HUES48 (cell line): ENCODE results near the gene MFSD6.

Source experiments
- H3K27ac ChIP-seq: one replicate; pipeline ENCODE4 v1.7.0; 2013; ENCODE audit warnings: low read depth, low read length, inconsistent platforms
- H3K27me3 ChIP-seq: 2 replicates; pipeline ENCODE4 v1.6.1; 2013; ENCODE audit warnings: mild to moderate bottlenecking, low read length; ENCODE audit not compliant: control insufficient read depth, insufficient read depth
- H3K36me3 ChIP-seq: 2 replicates; pipeline ENCODE4 v1.6.1; 2013; ENCODE audit warnings: low read length; ENCODE audit not compliant: control insufficient read depth, insufficient read depth
- H3K4me1 ChIP-seq: 2 replicates; pipeline ENCODE4 v1.6.1; 2013; ENCODE audit warnings: mild to moderate bottlenecking, low read length; ENCODE audit not compliant: control insufficient read depth, insufficient read depth
- H3K4me3 ChIP-seq: 2 replicates; pipeline ENCODE4 v1.5.1; 2013; ENCODE audit warnings: mild to moderate bottlenecking, low read depth, low read length
- H3K9ac ChIP-seq: 2 replicates; pipeline ENCODE4 v1.6.1; 2013; ENCODE audit warnings: mild to moderate bottlenecking, low read depth, low read length, moderate library complexity
- H3K9me3 ChIP-seq: 2 replicates; pipeline ENCODE4 v1.6.1; 2013; ENCODE audit warnings: low read length; ENCODE audit not compliant: control insufficient read depth, insufficient read depth

Gene MFSD6

GRCh38 chr2:190440113-190440512 lies 32.0 kb downstream of the MFSD6 start:
- no peak overlapping the region for H3K27ac ChIP-seq
- H3K36me3 ChIP-seq = no peaks in the 10 kb centered on the region
- H3K27me3 ChIP-seq = no peaks in the 10 kb centered on the region
- H3K9me3 ChIP-seq = no peaks in the 10 kb centered on the region
- 0 out of 2 replicates have a peak, but pooled peaks cover 3% of the 10 kb centered on the region for H3K4me1 ChIP-seq
- H3K9ac ChIP-seq = no peak overlapping the region
- no peak overlapping the region for H3K4me3 ChIP-seq

DNA sequence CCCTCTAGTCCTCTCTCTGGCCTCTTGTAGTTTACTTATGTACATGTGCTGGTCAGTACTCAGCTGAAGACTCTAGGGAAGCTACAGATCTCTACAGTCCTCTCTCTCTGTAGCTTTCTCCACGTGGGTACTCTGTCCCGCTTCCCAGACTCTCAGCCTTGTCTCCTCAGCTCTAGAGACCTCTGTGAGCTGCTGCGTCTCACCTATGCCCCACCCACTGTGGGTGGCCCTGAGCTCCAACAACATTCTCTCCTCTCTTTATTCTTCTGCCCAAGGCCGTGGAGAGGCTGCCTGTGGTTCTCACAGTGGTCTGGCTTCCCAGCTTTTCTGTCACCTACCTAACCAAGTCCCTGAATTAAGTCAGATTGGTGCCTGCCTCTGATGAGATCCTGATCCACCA lies 33.4 kb downstream of the MFSD6 start:
- no peak overlapping the region for H3K9ac ChIP-seq
- 0 out of 2 replicates have a peak, but pooled peaks cover 3% of the 10 kb centered on the region for H3K4me1 ChIP-seq
- H3K27me3 ChIP-seq = no peaks in the 10 kb centered on the region
- no peaks in the 10 kb centered on the region for H3K9me3 ChIP-seq
- H3K4me3 ChIP-seq = no peak overlapping the region
- no peaks in the 10 kb centered on the region for H3K36me3 ChIP-seq
- H3K27ac ChIP-seq = no peak overlapping the region

DNA sequence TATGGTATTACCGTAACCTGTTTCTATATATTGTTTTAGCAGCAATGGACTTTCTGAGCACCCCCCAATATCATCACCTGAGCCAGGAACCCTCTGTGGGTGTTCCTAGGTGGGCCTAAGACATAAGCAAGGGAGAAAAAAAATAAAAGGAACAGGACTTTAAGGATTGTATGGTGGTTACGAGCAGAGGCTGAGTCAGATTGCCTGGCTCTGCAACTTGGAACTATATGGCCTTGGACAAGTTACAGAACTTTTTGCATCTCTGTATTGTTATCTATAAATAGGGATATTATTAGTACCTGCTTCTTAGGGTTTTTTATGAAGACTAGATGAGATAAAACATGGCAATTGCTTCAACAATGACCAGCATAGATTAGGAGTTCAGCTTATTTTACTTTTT lies 34.9 kb downstream of the MFSD6 start:
- H3K4me3 ChIP-seq = no peak overlapping the region
- H3K9ac ChIP-seq = no peak overlapping the region
- no peaks in the 10 kb centered on the region for H3K27me3 ChIP-seq
- H3K27ac ChIP-seq = no peak overlapping the region
- H3K9me3 ChIP-seq = no peaks in the 10 kb centered on the region
- 0 out of 2 replicates have a peak, but pooled peaks cover 3% of the 10 kb centered on the region for H3K4me1 ChIP-seq
- no peaks in the 10 kb centered on the region for H3K36me3 ChIP-seq

GRCh38 chr2:190443778-190444481 lies 35.8 kb downstream of the MFSD6 start:
- no peaks in the 10 kb centered on the region for H3K9me3 ChIP-seq
- H3K4me1 ChIP-seq = 0 out of 2 replicates have a peak, but pooled peaks cover 3% of the 10 kb centered on the region
- H3K27me3 ChIP-seq = no peaks in the 10 kb centered on the region
- H3K4me3 ChIP-seq = no peak overlapping the region
- no peak overlapping the region for H3K9ac ChIP-seq
- H3K36me3 ChIP-seq = no peaks in the 10 kb centered on the region
- no peak overlapping the region for H3K27ac ChIP-seq

DNA sequence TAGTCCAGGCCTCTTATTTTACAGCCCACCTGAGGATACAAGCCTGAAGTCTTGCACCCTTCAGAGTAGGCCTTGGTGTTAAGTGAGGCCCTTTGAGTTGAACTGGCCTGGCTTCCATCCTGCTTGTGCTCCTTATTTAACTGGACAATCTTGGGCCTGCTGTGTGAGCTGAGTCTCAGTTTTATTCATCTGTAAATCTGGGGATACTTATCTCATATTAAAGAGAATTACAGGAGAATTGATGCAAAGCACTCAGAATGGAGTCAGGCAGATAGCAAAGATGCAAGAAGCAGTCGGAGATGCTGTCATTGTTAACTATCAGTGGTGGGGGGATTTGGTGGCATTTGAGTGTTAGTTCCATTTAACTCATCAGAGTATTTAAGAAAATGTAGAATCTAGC lies 36.8 kb downstream of the MFSD6 start:
- Histone ChIP-seq H3K9ac (no peak overlapping the region), H3K27me3 (no peaks in the 10 kb centered on the region), H3K4me1 (0 out of 2 replicates have a peak, but pooled peaks cover 3% of the 10 kb centered on the region), H3K36me3 (no peaks in the 10 kb centered on the region), H3K9me3 (no peaks in the 10 kb centered on the region), H3K27ac (no peak overlapping the region), H3K4me3 (no peak overlapping the region)

- Histone ChIP-seq H3K36me3 (no peaks in the 10 kb centered on the region), H3K4me1 (0 out of 2 replicates have a peak, but pooled peaks cover 3% of the 10 kb centered on the region), H3K27me3 (no peaks in the 10 kb centered on the region), H3K9me3 (no peaks in the 10 kb centered on the region), H3K27ac (no peak overlapping the region), H3K4me3 (no peak overlapping the region), H3K9ac (no peak overlapping the region)
These were observed 38.0 kb downstream of the MFSD6 start for GRCh38 chr2:190446193-190446592.

DNA sequence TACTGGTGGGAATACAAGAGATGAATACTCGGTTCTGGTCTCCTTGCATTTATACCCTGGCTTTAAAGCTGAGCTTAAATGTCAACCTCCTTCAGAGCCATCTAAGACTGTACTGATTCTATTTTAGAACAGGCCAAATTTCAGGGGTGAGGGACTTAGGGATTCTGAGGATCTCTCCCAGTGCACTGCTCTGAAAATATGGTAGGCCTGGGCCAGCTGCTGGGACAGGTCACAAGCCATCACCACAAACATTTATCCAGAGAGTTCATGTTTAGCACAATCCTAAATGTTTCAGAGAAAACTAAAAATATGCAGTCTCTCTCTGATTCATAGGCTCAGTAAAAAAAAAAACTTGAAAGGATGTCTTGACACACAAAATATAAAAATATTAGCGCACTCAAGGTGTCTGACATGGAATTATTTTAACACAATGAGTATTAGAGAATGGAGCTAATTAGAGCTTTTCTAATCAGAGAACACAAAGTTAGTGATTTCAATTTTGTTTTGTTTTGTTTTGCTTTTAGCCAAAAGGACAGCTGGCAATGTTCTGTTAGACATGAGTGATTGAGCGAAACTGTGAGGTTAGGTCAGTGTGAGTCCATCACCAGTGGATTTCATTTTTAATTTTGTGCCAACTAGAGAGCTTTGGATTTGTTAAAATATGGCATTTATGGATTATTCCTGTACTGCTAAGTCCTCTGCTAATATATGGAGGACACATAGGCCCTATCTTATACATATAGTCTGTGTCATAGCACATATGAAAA lies 38.8 kb downstream of the MFSD6 start:
- H3K27ac ChIP-seq = no peak overlapping the region
- no peaks in the 10 kb centered on the region for H3K27me3 ChIP-seq
- H3K9ac ChIP-seq = no peak overlapping the region
- no peaks in the 10 kb centered on the region for H3K9me3 ChIP-seq
- no peaks in the 10 kb centered on the region for H3K4me1 ChIP-seq
- no peaks in the 10 kb centered on the region for H3K36me3 ChIP-seq
- no peak overlapping the region for H3K4me3 ChIP-seq

DNA sequence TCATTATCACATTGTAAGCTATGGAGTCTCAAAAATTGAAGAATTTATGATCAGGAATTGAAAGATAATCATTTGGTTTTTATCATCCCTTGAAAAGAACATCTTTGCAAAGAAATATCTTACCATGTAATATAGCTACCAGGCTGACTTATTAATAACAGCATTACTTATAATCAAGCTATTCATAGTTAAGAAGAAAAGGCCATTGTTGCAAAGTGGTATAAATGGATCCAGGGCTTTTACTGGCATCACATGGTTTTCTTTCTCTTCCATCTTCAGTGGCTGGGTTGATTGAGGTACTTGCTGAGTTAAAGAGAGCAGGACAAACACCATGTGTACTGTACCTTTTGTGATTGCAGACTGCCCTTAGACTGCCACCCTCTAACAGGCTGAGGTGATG lies 39.6 kb downstream of the MFSD6 start:
- Histone ChIP-seq H3K9me3 (no peaks in the 10 kb centered on the region), H3K4me1 (no peaks in the 10 kb centered on the region), H3K27ac (no peak overlapping the region), H3K4me3 (no peak overlapping the region), H3K9ac (no peak overlapping the region), H3K36me3 (no peaks in the 10 kb centered on the region), H3K27me3 (no peaks in the 10 kb centered on the region)

DNA sequence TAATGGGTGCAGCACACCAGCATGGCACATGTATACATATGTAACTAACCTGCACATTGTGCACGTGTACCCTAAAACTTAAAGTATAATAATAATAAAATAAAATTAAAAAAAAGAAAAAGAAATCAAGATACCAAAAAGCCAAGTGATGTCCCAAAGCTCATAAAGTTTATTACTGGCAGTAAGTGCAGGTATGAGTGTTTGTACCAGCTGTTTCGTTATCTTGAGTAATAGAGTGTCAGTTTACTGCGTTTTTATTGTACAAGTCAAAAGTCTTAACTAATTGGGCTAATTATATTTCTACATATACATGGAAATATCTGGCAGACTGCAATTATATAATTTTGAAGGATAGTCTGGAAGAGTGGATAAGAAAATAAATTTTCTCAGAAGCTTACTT lies 41.8 kb downstream of the MFSD6 start:
- no peaks in the 10 kb centered on the region for H3K4me1 ChIP-seq
- H3K9me3 ChIP-seq = no peaks in the 10 kb centered on the region
- H3K9ac ChIP-seq = no peak overlapping the region
- H3K27ac ChIP-seq = no peak overlapping the region
- H3K36me3 ChIP-seq = no peaks in the 10 kb centered on the region
- H3K27me3 ChIP-seq = no peaks in the 10 kb centered on the region
- H3K4me3 ChIP-seq = no peak overlapping the region

DNA sequence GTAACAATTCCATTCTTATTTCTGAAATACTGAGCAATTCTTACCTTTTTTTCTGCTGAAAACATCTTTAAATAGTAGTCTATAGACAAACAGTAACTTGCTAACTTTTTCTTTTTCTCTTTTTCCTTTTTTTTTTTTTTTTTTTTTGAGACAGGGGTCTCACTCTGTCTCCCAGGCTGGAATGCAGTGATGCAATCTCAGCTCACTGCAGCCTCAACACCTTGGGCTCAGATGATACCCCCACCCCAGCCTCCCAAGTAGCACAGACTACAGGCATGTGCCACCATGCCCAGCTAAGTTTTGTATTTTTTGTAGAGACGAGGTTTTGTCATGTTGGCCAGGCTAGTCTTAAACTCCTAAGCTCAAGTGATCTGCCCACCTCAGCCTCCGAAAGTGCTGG lies 42.2 kb downstream of the MFSD6 start:
- Histone ChIP-seq H3K9ac (no peak overlapping the region), H3K9me3 (no peaks in the 10 kb centered on the region), H3K27ac (no peak overlapping the region), H3K27me3 (no peaks in the 10 kb centered on the region), H3K4me1 (no peaks in the 10 kb centered on the region), H3K36me3 (no peaks in the 10 kb centered on the region), H3K4me3 (no peak overlapping the region)

- H3K36me3 ChIP-seq = no peaks in the 10 kb centered on the region
- H3K9ac ChIP-seq = no peak overlapping the region
- H3K27me3 ChIP-seq = no peaks in the 10 kb centered on the region
- no peaks in the 10 kb centered on the region for H3K9me3 ChIP-seq
- H3K4me3 ChIP-seq = no peak overlapping the region
- H3K27ac ChIP-seq = no peak overlapping the region
- H3K4me1 ChIP-seq = no peaks in the 10 kb centered on the region
These were observed 43.5 kb downstream of the MFSD6 start for GRCh38 chr2:190451561-190452176.
